ENCODE data around the gene DNAJB6. TPM values are rescaled to one million over a fixed set of nuclear protein-coding genes. Genes with fewer than 3 reads are reported as not detected.
A peak's percentile ranks its signal among the peaks of the same experiment; 100 is the strongest.

DNAJB6 gene
- total RNA-seq, 1 experiment from 2014 or later = 124 TPM

DNA sequence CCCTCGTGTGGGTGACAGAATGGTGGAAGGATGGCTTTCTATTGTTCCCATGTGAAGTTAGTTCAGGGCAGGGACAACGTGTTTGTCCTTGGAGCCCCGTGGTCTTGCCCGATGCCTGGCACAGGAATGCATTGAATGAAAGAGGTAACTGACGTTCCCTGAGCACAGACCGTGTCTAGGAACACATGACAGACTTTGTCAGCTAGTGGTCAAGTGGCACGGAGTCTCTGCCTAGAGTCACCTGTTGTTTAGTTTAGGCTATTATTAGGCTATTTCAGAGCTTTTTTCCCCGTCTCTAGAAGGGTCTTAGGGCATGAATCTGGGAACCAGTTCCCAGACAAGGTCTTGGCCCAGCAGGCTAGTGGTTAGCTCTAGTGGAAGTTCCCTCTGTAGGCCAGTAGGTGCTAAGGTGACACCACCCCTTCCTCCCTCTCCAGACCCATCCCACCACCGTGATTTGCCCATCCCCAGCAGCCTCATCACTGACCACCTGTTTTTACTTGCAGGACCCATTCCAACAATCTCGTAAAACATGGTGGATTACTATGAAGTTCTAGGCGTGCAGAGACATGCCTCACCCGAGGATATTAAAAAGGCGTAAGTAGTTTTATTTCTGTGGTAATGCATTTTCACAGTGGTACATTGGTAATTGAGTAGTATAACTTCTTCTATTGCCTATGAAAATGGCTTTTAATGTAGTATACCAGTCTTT is 21.4 kb downstream of the DNAJB6 start:
- Mint-ChIP-seq H3K36me3 (ENCODE audit: insufficient read depth, unreplicated experiment) (peaks cover 50% of the 10 kb centered on the region), H3K27ac (ENCODE audit: low read depth, unreplicated experiment) (peak overlapping the region; percentile 61), H3K27me3 (ENCODE audit: insufficient read depth, unreplicated experiment) (no peaks in the 10 kb centered on the region), H3K9me3 (ENCODE audit: unreplicated experiment) (no peaks in the 10 kb centered on the region), H3K4me1 (ENCODE audit: insufficient read depth, unreplicated experiment) (peaks cover 43% of the 10 kb centered on the region), H3K4me3 (ENCODE audit: unreplicated experiment) (no peak overlapping the region)
- ChIA-PET CTCF (interaction anchor here (0.6 to 0.8 kb wide), 4 partner anchors 9 to 1045 kb away, joined by 3 to 4 read pairs (median 3); no protein-coding TSS in a partner anchor), POLR2A (interaction anchor here (0.6 to 1.0 kb wide), 2 partner anchors 10 to 19 kb away, joined by 3 read pairs; no protein-coding TSS in a partner anchor)
- BruUV-seq (replicated peaks) = no TSS peak
- TF ChIP-seq CTCF (IDR thresholded peaks at IDR 0.05; ENCODE audit: unreplicated experiment) = no peak
- intact Hi-C loops (cut with micrococcal nuclease) = no loop called here
- no peak for DNase-seq (ENCODE audit: unreplicated experiment)

GRCh38 chr7:157358753-157359096 is 21.9 kb downstream of the DNAJB6 start:
- no peaks in the 10 kb centered on the region for H3K9me3 Mint-ChIP-seq (ENCODE audit: unreplicated experiment)
- no peak for TF ChIP-seq CTCF (IDR thresholded peaks at IDR 0.05; ENCODE audit: unreplicated experiment)
- H3K27ac Mint-ChIP-seq (ENCODE audit: low read depth, unreplicated experiment) = peak overlapping the region; percentile 61
- ChIA-PET POLR2A (interaction anchor here (1.0 to 1.1 kb wide), 2 partner anchors 10 to 75 kb away, joined by 3 to 4 read pairs; no protein-coding TSS in a partner anchor), CTCF (interaction anchor here (0.6 kb wide), 1 partner anchor 119 kb away, joined by 3 read pairs; no protein-coding TSS in a partner anchor)
- intact Hi-C loops (cut with micrococcal nuclease) = no loop called here
- H3K4me1 Mint-ChIP-seq (ENCODE audit: insufficient read depth, unreplicated experiment) = peaks cover 37% of the 10 kb centered on the region
- H3K27me3 Mint-ChIP-seq (ENCODE audit: insufficient read depth, unreplicated experiment) = no peaks in the 10 kb centered on the region
- TSS peak; percentile 44 for BruUV-seq (replicated peaks)
- peaks cover 55% of the 10 kb centered on the region for H3K36me3 Mint-ChIP-seq (ENCODE audit: insufficient read depth, unreplicated experiment)
- no peak for DNase-seq (ENCODE audit: unreplicated experiment)
- H3K4me3 Mint-ChIP-seq (ENCODE audit: unreplicated experiment) = no peak overlapping the region

- no peak overlapping the region for H3K27ac Mint-ChIP-seq (ENCODE audit: low read depth, unreplicated experiment)
These were observed 22.8 kb downstream of the DNAJB6 start for GRCh38 chr7:157359581-157359980.

More at GRCh38 chr7:157359581-157359980, 22.8 kb downstream of the DNAJB6 start:
- H3K4me1 Mint-ChIP-seq (ENCODE audit: insufficient read depth, unreplicated experiment) = peaks cover 33% of the 10 kb centered on the region
- CTCF ChIA-PET = no interaction called here
- DNase-seq (ENCODE audit: unreplicated experiment) = no peak
- no peak for TF ChIP-seq CTCF (IDR thresholded peaks at IDR 0.05; ENCODE audit: unreplicated experiment)
- no peaks in the 10 kb centered on the region for H3K9me3 Mint-ChIP-seq (ENCODE audit: unreplicated experiment)
- no TSS peak for BruUV-seq (replicated peaks)
- H3K27me3 Mint-ChIP-seq (ENCODE audit: insufficient read depth, unreplicated experiment) = no peaks in the 10 kb centered on the region
- intact Hi-C loops (cut with micrococcal nuclease) = no loop called here
- H3K36me3 Mint-ChIP-seq (ENCODE audit: insufficient read depth, unreplicated experiment) = peaks cover 64% of the 10 kb centered on the region
- no peak overlapping the region for H3K4me3 Mint-ChIP-seq (ENCODE audit: unreplicated experiment)
- POLR2A ChIA-PET = interaction anchor here (1.1 kb wide), 1 partner anchor 76 kb away, joined by 4 read pairs; no protein-coding TSS in a partner anchor

All from MCF 10A (cell line).